Calu3 (cell line): Measurements from ENCODE around the gene PAX3. TPM values are rescaled to one million over a fixed set of nuclear protein-coding genes. Genes with fewer than 3 reads are reported as not detected.

Source experiments
- BruUV-seq: library from RNA; stranded (reverse); fragments of 400-500 nt; replicated peaks from 2 replicates; lab custom pipeline; 2021; lab: Mats Ljungman, UMichigan
- CTCF ChIA-PET: fragments of 300-600 bp; sonication (Branson Sonifier 250); formaldehyde crosslinking; loops from one replicate; lab custom pipeline; 2022; ENCODE audit warnings: antibody characterized with exemption; lab: Charles Lee
- DNase-seq: peaks from one replicate; pipeline ENCODE4 v3.0.0; 2022
- H3K27ac Mint-ChIP-seq: one replicate; pipeline ENCODE4 v1.8.0; 2022; ENCODE audit warnings: mixed read lengths; ENCODE audit not compliant: unreplicated experiment
- H3K27me3 Mint-ChIP-seq: one replicate; pipeline ENCODE4 v1.8.0; 2022; ENCODE audit warnings: mixed read lengths; ENCODE audit not compliant: unreplicated experiment
- H3K36me3 Mint-ChIP-seq: one replicate; pipeline ENCODE4 v1.8.0; 2022; ENCODE audit warnings: mild to moderate bottlenecking, moderate library complexity, mixed read lengths; ENCODE audit not compliant: insufficient read depth, unreplicated experiment
- H3K4me1 Mint-ChIP-seq: one replicate; pipeline ENCODE4 v1.8.0; 2022; ENCODE audit warnings: mild to moderate bottlenecking, low read depth, mixed read lengths; ENCODE audit not compliant: unreplicated experiment
- H3K4me3 Mint-ChIP-seq: one replicate; pipeline ENCODE4 v1.8.0; 2022; ENCODE audit warnings: mild to moderate bottlenecking, low read depth, moderate library complexity, mixed read lengths; ENCODE audit not compliant: unreplicated experiment
- H3K9me3 Mint-ChIP-seq: one replicate; pipeline ENCODE4 v1.8.0; 2022; ENCODE audit warnings: low read depth, mixed read lengths; ENCODE audit not compliant: unreplicated experiment
- intact Hi-C: fragments of 100-400 bp; cut with micrococcal nuclease; formaldehyde crosslinking; loops from one replicate; pipeline ENCODE4 v1.10.0; 2022; ENCODE audit not compliant: unreplicated experiment
- total RNA-seq: library from RNA; stranded (reverse); gene quantifications from 2 replicates; pipeline ENCODE4 v1.2.3, GENCODE V29; 2022
- TF ChIP-seq, protein P1 (sequence below): fragments of 200-600 bp; IDR thresholded peaks from one replicate; pipeline ENCODE4 v1.8.0; 2022; ENCODE audit warnings: antibody characterized with exemption; ENCODE audit not compliant: unreplicated experiment

PAX3 gene
- total RNA-seq, 1 experiment from 2014 or later: not detected

DNA sequence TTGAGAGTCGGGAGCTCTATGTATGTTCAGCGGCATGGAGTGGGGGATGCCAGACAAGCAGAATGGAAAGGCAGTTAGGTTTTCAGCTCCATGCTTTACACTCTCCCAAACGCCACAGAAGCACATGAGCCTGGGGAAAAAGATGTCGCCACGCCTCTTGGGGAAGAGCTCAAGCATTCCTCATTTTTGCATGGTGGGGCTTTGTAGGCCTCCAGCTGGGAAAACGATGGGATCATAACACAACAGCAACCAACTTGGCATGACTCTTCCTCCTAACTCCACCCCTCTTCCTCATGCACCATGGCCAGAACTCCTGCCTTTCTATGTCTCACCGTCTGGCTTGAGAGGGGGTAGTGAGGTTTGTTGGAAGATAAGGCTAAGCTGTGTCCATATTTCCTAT is 102.6 kb downstream of the PAX3 start:
- H3K36me3 Mint-ChIP-seq: no peaks in the 10 kb centered on the region
- H3K9me3 Mint-ChIP-seq: no peaks in the 10 kb centered on the region
- DNase-seq: no peak
- no peak overlapping the region for H3K4me3 Mint-ChIP-seq
- H3K27me3 Mint-ChIP-seq: peaks cover 100% of the 10 kb centered on the region
- no peak overlapping the region for H3K27ac Mint-ChIP-seq
- no TSS peak for BruUV-seq
- TF ChIP-seq, protein P1, sequence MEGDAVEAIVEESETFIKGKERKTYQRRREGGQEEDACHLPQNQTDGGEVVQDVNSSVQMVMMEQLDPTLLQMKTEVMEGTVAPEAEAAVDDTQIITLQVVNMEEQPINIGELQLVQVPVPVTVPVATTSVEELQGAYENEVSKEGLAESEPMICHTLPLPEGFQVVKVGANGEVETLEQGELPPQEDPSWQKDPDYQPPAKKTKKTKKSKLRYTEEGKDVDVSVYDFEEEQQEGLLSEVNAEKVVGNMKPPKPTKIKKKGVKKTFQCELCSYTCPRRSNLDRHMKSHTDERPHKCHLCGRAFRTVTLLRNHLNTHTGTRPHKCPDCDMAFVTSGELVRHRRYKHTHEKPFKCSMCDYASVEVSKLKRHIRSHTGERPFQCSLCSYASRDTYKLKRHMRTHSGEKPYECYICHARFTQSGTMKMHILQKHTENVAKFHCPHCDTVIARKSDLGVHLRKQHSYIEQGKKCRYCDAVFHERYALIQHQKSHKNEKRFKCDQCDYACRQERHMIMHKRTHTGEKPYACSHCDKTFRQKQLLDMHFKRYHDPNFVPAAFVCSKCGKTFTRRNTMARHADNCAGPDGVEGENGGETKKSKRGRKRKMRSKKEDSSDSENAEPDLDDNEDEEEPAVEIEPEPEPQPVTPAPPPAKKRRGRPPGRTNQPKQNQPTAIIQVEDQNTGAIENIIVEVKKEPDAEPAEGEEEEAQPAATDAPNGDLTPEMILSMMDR: no peak
- no peaks in the 10 kb centered on the region for H3K4me1 Mint-ChIP-seq
- CTCF ChIA-PET: interaction anchor here (0.6 kb wide), 1 partner anchor 1388 kb away, joined by 4 read pairs; no protein-coding TSS in a partner anchor
- intact Hi-C loops: no loop called here

DNA sequence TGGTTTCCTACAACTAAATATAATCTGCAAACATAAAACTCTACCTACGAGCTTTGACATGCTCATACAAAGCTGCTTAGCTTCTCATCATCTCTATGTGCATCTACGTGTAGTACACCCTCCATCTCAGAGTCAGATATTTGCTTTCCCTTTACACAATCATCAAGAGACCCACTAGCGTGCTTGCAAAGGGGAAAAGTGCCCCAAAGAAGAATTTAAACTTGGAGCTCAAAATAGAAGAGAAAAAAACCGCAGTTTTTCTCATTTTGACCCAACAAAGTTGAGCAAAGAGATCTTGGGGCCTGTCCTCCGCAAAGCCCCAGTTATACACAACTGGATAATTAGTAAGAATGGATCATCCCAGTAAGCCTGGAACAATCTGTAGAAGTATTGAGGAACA is 104.1 kb downstream of the PAX3 start:
- no peak overlapping the region for H3K27ac Mint-ChIP-seq
- no peaks in the 10 kb centered on the region for H3K9me3 Mint-ChIP-seq
- H3K27me3 Mint-ChIP-seq: peaks cover 100% of the 10 kb centered on the region
- TF ChIP-seq, protein P1: no peak
- H3K36me3 Mint-ChIP-seq: no peaks in the 10 kb centered on the region
- no peak overlapping the region for H3K4me3 Mint-ChIP-seq
- DNase-seq: no peak
- no peaks in the 10 kb centered on the region for H3K4me1 Mint-ChIP-seq
- intact Hi-C loops: no loop called here
- no TSS peak for BruUV-seq
- CTCF ChIA-PET: no interaction called here

DNA sequence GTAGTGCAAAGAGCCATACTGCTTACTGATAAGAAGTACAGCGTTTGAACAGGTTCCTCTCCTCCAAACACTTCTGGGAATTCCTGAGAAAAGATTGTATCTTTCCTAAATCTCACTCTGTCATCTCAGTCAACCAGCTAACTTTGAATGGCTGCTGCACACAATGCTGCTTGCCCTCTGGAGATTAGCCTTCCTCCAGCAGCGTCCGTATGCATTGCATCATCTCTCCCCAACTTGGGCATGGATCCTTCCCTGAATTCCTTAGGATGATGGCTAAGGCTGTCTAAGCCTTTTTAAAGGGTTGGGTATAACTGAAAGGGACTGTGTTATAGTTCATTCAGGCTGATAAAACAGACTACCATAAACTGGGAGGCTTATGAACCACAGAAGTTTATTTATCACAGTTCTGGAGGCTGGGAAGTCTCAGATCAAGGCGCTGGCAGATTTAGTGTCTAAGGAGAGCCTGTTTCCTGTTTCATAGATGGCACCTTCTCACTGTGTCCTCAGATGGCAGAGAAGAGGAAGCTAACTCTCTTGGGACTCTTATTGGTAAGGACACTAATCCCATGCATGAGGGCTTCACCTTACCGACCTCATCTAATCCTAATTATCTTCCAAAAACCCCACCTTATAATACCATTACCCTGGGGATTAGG is 105.3 kb downstream of the PAX3 start:
- TF ChIP-seq, protein P1: no peak
- CTCF ChIA-PET: interaction anchor here (0.7 kb wide), 1 partner anchor 1574 kb away, joined by 3 read pairs; no protein-coding TSS in a partner anchor
- DNase-seq: no peak
- Mint-ChIP-seq H3K4me1 (no peaks in the 10 kb centered on the region), H3K36me3 (no peaks in the 10 kb centered on the region), H3K27me3 (peaks cover 100% of the 10 kb centered on the region), H3K4me3 (no peak overlapping the region), H3K27ac (no peak overlapping the region), H3K9me3 (no peaks in the 10 kb centered on the region)
- BruUV-seq: no TSS peak
- intact Hi-C loops: no loop called here

DNA sequence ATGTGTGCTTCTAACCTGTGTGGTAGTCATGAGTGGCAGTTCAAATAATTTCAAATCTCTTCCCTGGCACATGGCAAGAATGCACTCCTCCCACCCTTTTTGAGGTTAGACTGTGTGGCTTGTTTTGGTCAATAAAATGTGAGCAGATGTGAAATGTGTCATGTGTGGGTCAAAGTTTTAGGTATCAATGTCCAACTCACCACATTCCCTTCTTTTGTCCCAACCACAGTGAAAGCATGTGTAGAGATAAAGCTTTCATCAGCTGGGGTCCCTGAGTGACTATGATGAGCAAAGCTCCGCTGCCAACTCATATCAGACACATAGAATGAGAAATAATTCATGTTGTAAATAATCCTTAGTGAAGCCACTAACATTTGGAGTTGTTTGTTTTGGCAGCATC is 118.2 kb downstream of the PAX3 start:
- TF ChIP-seq, protein P1: no peak

More for the DNA sequence above, 118.2 kb downstream of the PAX3 start:
- no peak overlapping the region for H3K4me3 Mint-ChIP-seq
- H3K4me1 Mint-ChIP-seq: no peaks in the 10 kb centered on the region
- intact Hi-C loops: no loop called here
- CTCF ChIA-PET: interaction anchor here (0.7 kb wide), 1 partner anchor 36 kb away, joined by 3 read pairs; no protein-coding TSS in a partner anchor
- no peak for DNase-seq
- H3K27ac Mint-ChIP-seq: no peak overlapping the region
- peaks cover 54% of the 10 kb centered on the region for H3K27me3 Mint-ChIP-seq
- no TSS peak for BruUV-seq
- H3K36me3 Mint-ChIP-seq: no peaks in the 10 kb centered on the region
- H3K9me3 Mint-ChIP-seq: no peaks in the 10 kb centered on the region
